22Rv1 (cell line): Measurements from ENCODE around the gene KCTD19.
A peak's percentile ranks its signal among the peaks of the same experiment; 100 is the strongest.

ENCODE experiments used
- H3K27ac ChIP-seq: fragments of 450-650 bp; 2 replicates; pipeline ENCODE4 v1.5.1; 2017
- ZFX ChIP-seq: fragments of 450-650 bp; IDR thresholded peaks from 2 replicates; pipeline ENCODE4 v1.6.1; 2017; ENCODE audit warnings: antibody characterized with exemption, borderline replicate concordance
- TF ChIP-seq, protein P1 (sequence below): fragments of 450-650 bp; IDR thresholded peaks from 2 replicates; pipeline ENCODE4 v1.5.1; 2017; ENCODE audit warnings: mild to moderate bottlenecking

Gene KCTD19

DNA sequence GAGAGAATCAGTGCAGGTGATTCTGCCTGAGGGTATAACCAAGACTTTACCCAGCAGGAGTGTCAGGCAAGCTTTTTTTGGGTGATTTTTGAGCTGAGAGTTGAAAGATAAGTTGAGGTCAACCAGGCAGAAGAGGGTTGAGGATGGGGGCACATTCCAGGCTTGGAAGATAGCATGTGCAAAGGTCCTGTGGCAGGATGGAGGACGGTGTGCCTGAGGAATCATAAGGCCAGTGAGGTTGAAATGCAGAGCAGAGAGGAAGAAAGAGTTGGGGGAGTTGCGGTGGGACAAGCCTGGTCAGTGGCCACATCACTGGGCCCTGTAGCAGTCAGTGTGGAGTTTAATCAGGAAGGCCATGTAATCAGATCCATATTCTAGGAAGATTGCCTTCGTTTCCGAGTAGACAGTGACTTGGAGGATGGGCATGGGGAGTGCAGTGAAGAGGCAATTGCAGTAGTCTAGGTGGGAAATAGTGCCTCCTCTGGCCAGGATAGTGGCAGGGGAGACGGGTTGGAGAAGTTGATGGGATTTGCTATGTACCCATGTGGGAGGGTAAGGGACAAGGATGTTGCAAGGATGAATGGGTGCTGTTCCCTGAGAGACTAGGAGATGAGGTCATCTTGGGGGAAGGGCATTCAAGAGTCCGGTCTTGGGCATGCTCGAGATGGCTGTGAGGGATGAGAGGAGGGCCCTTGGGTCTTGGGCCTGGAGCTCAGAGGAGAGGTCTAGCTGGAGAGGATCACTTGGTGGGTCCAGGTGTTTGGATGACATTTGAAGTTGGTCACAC is 43.3 kb downstream of the KCTD19 start:
- H3K27ac ChIP-seq, result no peak overlapping the region
- TF ChIP-seq, protein P1, sequence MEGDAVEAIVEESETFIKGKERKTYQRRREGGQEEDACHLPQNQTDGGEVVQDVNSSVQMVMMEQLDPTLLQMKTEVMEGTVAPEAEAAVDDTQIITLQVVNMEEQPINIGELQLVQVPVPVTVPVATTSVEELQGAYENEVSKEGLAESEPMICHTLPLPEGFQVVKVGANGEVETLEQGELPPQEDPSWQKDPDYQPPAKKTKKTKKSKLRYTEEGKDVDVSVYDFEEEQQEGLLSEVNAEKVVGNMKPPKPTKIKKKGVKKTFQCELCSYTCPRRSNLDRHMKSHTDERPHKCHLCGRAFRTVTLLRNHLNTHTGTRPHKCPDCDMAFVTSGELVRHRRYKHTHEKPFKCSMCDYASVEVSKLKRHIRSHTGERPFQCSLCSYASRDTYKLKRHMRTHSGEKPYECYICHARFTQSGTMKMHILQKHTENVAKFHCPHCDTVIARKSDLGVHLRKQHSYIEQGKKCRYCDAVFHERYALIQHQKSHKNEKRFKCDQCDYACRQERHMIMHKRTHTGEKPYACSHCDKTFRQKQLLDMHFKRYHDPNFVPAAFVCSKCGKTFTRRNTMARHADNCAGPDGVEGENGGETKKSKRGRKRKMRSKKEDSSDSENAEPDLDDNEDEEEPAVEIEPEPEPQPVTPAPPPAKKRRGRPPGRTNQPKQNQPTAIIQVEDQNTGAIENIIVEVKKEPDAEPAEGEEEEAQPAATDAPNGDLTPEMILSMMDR, result 0 out of 2 replicates have a peak, but pooled peaks have one; percentile 5
- TF ChIP-seq ZFX, result no peak

DNA sequence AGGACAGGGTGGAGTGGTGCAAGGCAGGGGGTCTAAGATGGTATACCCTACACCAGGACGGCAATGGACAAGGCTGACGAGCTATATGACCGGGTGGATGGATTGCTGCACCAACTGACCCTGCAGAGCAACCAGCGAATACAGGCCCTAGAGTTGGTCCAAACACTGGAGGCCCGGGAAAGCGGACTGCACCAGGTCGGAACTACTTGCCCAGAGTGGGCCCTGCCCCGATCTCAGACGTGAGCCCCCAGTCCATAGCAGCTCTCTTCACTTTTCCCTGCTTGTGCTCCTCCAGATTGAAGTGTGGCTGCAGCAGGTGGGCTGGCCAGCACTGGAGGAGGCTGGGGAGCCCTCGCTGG is 44.1 kb downstream of the KCTD19 start:
- TF ChIP-seq, protein P1, result no peak
- TF ChIP-seq ZFX, result no peak
- no peak overlapping the region for H3K27ac ChIP-seq

DNA sequence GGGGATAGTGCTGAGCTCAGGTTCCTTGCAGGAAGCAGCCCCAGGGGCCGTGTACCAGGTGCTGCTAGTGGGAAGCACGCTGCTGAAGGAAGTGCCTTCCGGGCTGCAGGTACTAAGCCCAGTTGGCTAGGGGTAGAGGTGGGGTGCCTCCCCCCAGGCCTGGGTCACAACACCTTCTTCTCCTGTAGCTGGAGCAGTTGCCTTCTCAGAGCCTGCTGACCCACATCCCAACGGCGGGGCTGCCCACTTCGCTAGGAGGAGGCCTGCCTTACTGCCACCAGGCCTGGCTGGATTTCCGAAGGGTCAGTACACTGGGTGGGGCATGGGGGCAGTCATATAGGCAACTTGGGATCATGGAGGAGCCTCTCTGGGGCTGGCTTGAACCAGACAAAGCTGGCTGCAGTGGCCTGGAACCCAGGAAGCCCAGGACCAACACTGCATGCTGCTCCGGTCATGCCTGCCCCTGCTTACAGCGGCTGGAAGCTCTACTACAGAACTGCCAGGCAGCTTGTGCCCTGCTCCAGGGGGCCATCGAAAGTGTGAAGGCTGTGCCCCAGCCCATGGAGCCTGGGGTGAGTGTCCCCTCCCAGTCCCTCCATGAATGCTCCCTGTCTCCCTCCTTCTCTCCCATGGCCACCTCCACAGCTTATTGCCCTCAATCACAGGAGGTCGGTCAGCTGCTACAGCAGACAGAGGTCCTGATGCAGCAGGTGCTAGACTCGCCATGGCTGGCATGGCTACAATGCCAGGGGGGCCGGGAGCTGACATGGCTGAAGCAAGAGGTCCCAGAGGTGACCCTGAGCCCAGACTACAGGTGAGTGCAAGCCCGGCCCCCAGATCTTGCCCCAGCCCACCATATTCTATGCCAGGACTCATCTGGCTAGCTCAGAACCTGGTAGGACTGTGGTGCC is 44.8 kb downstream of the KCTD19 start:
- TF ChIP-seq, protein P1, result no peak
- no peak for TF ChIP-seq ZFX
- no peak overlapping the region for H3K27ac ChIP-seq

DNA sequence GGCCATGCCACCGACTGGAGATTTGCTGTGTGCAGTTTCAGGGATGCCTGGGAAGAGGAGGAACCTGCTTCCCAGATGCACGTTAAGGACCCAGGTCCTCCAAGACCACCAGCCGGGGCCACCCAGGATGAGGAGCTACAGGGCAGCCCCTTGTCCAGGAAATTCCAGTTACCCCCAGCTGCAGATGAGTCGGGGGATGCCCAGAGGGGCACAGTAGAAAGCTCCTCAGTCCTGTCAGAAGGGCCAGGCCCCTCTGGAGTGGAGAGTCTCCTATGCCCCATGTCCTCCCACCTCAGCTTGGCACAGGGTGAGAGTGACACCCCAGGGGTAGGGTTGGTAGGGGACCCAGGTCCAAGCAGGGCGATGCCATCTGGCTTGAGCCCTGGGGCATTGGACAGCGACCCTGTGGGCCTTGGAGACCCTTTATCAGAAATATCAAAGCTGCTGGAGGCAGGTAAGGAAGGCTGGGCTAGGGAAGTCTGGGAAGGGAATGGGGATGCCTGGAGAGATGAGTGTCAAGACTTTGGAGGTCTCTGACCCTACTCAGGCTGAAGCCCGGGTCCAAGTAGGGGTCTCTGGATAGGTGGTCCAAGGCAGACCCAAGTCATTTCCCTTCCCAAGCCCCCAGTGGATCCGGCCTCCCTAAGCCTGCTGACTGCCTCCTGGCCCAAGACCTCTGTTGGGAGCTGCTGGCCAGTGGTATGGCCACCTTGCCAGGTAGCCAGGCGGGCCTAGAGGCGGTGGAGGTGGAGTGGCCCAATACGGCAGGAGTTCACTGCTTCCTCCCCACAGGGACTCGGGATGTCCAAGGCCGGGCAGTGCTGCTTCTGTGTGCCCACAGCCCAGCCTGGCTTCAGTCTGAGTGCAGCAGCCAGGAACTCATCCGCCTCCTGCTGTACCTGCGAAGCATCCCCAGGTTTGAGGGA is 46.2 kb downstream of the KCTD19 start:
- TF ChIP-seq, protein P1, result no peak
- no peak for TF ChIP-seq ZFX
- no peak overlapping the region for H3K27ac ChIP-seq

DNA sequence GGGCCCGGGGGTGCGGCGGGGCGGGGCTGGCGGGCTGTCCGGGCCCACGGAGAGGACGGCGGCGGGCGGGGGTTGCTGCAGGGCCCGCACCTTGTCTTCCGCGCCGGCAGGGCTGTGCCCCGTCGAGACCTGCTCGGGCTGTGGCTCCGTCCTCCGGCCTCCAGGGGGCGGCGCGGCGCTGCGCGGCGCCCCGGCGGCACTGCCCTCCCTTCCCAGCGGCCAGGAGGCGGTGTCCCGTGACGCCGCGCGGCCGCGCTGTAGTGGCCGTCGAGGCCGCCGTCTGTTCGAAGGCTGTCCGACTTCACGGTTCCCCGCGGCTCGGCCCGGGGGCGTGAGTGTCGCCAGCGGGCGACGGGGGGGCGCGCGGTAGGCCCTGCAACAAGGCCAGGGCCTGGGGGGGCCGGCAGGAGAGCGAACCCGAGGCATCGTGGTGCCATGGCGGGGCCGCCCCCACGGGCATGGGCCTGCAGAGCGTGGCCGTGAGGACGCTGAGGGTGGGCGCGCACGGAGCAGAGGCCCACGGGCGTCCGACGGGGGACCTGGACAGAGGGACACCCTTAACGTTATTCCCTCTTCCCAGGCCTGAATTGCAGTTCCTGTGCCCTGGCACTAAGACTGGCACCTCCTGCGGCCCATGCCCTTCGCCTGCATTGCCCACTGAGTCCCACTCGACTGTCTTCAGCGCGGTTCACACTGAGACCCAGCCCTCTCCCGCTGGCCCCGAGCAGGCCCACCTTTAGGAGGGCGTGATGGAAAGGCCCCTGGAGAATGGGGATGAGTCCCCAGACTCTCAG is 47.0 kb downstream of the KCTD19 start, which contains the start of gene PLEKHG4:
Gene PLEKHG4, plus strand, starts transcription at position 237 of the 794 bp plus-strand sequence. Its CDS starts 513 bp downstream, at position 750.
- TF ChIP-seq ZFX, result no peak
- TF ChIP-seq, protein P1, result peak; percentile 91
- peak within 1 kb of the TSS; percentile 78 for H3K27ac ChIP-seq

DNA sequence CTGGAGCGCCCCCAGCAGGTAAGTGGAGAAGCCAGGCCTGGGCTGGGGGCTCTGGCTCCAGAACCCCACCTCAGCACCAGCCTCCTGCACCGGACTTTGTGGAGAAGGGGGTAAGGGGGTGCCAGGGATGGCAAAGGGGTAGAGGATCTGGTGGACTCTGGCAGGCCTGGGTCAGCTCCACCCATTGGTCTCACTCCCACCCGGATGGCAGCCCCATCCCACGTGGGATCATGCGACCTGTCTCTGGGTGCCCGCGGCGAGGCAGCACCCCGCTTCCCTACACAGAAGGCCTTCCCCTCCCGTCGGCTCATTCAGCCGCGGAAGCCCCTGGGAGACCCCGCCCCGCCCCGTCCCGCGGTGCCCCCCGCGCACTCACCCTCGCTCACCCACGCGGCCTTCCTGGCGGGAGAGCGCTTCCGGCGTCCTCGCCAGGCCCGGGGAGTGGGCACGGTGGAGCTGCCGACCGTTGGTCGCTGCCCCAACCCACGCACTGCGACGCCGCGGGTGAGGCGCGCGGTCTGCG is 47.7 kb downstream of the KCTD19 start:
- peak overlapping the region; percentile 78 for H3K27ac ChIP-seq

More for the DNA sequence above, 47.7 kb downstream of the KCTD19 start:
- TF ChIP-seq, protein P1, result no peak
- TF ChIP-seq ZFX, result no peak
